ENCODE results near the gene CLASP1. TPM values are rescaled to one million over a fixed set of nuclear protein-coding genes. Genes with fewer than 3 reads are reported as not detected.

Gene CLASP1
- polyA plus RNA-seq, 1 experiment = 12.8 TPM

DNA sequence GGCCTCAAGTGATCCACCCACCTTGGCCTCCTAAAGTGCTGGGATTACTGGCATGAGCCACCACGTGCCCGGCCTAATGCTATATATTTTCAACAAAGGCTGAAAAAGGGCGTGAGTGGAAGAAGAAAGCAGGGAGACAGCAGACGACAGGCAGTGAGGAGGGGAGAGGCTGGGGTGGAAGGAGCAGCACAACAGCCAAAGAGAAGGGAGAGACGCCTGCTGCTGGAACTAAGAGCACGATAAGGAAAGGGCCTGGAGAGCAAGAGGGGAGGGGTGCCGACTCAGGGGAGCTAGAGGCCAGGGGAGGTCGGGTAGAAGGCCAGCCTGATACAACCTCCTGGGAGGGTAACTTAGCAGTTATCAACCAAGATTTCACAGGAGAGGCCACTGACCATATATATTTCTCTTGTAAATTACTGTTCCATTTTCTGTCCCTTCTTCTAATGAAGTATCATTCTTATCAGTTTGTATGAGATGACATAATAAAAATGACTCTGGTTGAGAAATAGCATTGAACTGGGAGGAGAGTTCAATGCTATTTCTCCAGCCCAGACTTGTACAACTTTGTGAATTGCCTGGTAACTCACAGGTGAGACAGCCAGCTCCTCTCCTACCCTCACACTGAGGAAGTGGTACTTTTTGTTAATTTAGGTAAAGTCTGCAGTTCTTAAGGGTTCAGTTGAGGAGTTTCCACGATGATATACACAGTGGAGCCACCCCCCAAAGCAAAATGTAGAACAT lies 124.4 kb downstream of the CLASP1 start:
- Histone ChIP-seq H3K9me3 (ENCODE audit: control insufficient read depth, insufficient read depth, low read length) (no peaks in the 10 kb centered on the region), H3K27ac (ENCODE audit: low read depth, low read length) (no peak overlapping the region), H3K4me3 (ENCODE audit: low read depth, low read length) (no peak overlapping the region), H3K27me3 (ENCODE audit: control insufficient read depth, insufficient read depth, low read length) (no peaks in the 10 kb centered on the region)
- ChIA-PET CTCF (no interaction called here), POLR2A (no interaction called here)
- TF ChIP-seq, protein P1, sequence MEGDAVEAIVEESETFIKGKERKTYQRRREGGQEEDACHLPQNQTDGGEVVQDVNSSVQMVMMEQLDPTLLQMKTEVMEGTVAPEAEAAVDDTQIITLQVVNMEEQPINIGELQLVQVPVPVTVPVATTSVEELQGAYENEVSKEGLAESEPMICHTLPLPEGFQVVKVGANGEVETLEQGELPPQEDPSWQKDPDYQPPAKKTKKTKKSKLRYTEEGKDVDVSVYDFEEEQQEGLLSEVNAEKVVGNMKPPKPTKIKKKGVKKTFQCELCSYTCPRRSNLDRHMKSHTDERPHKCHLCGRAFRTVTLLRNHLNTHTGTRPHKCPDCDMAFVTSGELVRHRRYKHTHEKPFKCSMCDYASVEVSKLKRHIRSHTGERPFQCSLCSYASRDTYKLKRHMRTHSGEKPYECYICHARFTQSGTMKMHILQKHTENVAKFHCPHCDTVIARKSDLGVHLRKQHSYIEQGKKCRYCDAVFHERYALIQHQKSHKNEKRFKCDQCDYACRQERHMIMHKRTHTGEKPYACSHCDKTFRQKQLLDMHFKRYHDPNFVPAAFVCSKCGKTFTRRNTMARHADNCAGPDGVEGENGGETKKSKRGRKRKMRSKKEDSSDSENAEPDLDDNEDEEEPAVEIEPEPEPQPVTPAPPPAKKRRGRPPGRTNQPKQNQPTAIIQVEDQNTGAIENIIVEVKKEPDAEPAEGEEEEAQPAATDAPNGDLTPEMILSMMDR (IDR thresholded peaks at IDR 0.05; ENCODE audit: low read depth, low read length) = no peak
- no peak for DNase-seq (ENCODE audit: low read depth, low spot score)

DNA sequence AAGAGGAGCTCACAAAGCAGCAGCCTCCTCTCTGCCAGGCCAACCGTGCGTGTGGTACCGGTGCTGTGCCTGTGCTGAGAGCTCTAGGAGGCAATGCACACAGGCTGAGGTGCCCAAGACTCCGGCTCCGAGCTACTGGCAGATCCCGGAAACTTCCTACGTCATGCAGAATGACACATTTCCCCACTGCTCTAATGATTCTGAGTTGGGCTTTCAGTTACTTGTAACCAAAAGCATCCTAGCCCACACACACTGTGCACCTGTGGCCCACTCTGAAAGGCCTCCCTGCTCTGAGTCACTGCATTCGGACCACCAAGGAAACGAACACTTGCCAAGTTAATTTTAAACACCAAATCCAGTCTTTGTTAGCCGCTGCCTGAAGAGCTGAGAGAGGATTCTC lies 127.9 kb downstream of the CLASP1 start:
- DNase-seq (ENCODE audit: low read depth, low spot score) = peak; percentile 23
- ChIA-PET POLR2A (interaction anchor here (1.1 kb wide), 1 partner anchor 9 kb away, joined by 5 read pairs; the partner anchor contains the start of gene RNU4ATAC), CTCF (interaction anchor here (0.9 kb wide), 1 partner anchor 119 kb away, joined by 6 read pairs; no protein-coding TSS in a partner anchor)
- TF ChIP-seq, protein P1 (IDR thresholded peaks at IDR 0.05; ENCODE audit: low read depth, low read length) = no peak
- no peaks in the 10 kb centered on the region for H3K9me3 ChIP-seq (ENCODE audit: control insufficient read depth, insufficient read depth, low read length)
- H3K27ac ChIP-seq (ENCODE audit: low read depth, low read length) = no peak overlapping the region
- H3K4me3 ChIP-seq (ENCODE audit: low read depth, low read length) = no peak overlapping the region
- H3K27me3 ChIP-seq (ENCODE audit: control insufficient read depth, insufficient read depth, low read length) = no peaks in the 10 kb centered on the region

DNA sequence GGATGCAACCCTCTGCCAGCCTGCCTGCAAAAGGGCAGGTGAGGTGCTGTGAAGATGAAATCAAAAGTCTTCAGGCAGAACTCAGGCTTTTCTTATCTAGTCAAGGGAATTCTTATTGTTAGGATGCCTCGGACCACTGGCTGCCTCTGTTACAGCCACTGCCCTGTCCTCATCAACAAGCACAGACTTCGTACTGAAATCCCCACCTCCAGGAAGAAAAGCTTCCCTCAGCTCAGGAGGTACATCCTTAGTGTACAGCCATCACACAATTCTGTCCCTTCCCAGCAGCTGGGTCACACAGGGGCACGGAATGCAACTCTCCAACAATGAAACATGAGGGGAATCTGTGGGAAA lies 128.6 kb downstream of the CLASP1 start:
- POLR2A ChIA-PET = interaction anchor here (1.1 kb wide), 1 partner anchor 10 kb away, joined by 5 read pairs; the partner anchor contains the start of gene RNU4ATAC

DNA sequence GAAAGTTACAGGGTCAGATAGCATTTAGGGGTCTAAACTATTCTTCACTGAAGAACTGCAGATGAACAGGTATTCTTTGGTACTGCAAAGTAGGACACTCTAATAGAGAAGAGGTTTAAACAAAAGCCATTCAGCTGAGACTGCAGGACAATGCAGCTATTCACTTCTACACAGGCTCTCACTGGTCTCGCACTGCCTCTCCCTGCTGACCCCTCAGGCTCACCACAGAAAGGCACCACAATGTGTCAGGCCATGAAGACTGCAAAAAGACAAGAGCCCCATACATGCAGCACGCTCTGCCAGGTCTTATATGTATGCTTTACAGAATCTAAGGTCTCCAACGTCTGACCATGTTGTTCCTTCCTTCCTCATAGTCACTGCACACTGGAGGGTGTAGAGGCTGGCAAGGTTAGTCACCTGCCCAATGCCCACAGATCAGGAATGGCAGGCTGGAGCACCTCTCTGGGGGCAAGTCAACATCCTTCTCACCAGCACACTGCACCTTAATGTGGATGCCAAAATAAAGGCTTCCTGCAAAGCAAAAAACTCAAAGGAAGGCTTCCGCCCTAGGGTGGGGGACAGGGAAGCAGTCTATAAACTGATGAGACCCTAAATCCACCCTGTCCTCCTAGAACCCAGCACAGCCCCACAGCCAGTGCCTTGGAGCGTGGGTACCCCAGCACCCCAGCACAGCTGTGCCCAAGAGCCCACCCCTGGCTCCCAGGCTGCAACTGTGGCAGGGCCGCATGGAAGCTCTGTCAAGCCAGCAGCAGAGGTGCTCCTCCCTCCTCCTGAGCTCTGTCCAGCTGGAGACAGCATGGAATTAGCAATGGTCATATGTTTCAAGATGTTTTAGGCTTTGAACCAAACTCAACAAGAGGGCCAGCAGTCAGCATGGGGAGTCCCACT lies 129.3 kb downstream of the CLASP1 start:
- Histone ChIP-seq H3K9me3 (ENCODE audit: control insufficient read depth, insufficient read depth, low read length) (no peaks in the 10 kb centered on the region), H3K27ac (ENCODE audit: low read depth, low read length) (no peak overlapping the region), H3K27me3 (ENCODE audit: control insufficient read depth, insufficient read depth, low read length) (no peaks in the 10 kb centered on the region), H3K4me3 (ENCODE audit: low read depth, low read length) (no peak overlapping the region)
- ChIA-PET POLR2A (no interaction called here), CTCF (no interaction called here)
- no peak for DNase-seq (ENCODE audit: low read depth, low spot score)
- TF ChIP-seq, protein P1 (IDR thresholded peaks at IDR 0.05; ENCODE audit: low read depth, low read length) = no peak

More for the DNA sequence above, 128.6 kb downstream of the CLASP1 start:
- Histone ChIP-seq H3K4me3 (ENCODE audit: low read depth, low read length) (no peak overlapping the region), H3K9me3 (ENCODE audit: control insufficient read depth, insufficient read depth, low read length) (no peaks in the 10 kb centered on the region), H3K27me3 (ENCODE audit: control insufficient read depth, insufficient read depth, low read length) (no peaks in the 10 kb centered on the region), H3K27ac (ENCODE audit: low read depth, low read length) (no peak overlapping the region)
- no peak for DNase-seq (ENCODE audit: low read depth, low spot score)
- TF ChIP-seq, protein P1 (IDR thresholded peaks at IDR 0.05; ENCODE audit: low read depth, low read length) = no peak
- CTCF ChIA-PET = interaction anchor here (0.9 kb wide), 1 partner anchor 119 kb away, joined by 6 read pairs; no protein-coding TSS in a partner anchor
